Right ventricle myocardium inferior (tissue), 1 donor: ENCODE data around the gene CACFD1. TPM values are rescaled to one million over a fixed set of nuclear protein-coding genes. Genes with fewer than 3 reads are reported as not detected.
A peak's percentile ranks its signal among the peaks of the same experiment; 100 is the strongest.

Source experiments
- ATAC-seq: fragments of 200-7000 bp; cut with Tn5 transposase; one replicate; pipeline ENCODE4 v1.9.1; 2020; ENCODE audit warnings: mild to moderate bottlenecking, moderate library complexity
- DNase-seq: peaks from one replicate; pipeline ENCODE4 v3.0.0; 2021; ENCODE audit errors: missing footprints
- intact Hi-C: fragments of 100-400 bp; cut with DNase I; formaldehyde crosslinking; loops from one replicate; pipeline ENCODE4 v1.11.0; 2022
- long read RNA-seq: library from polyadenylated mRNA; unstranded; transcript quantifications from one replicate; pipeline ENCODE4 v2.0.0, GENCODE V29; 2021
- total RNA-seq: library from RNA; stranded (reverse); fragmentation: NEBNext Ultra II Directional; extraction: Animal tissue kit (Norgen Biotek cat#: 25700); gene quantifications from one replicate; pipeline ENCODE4 v1.2.1, GENCODE V29; 2021
- donor health status: DM: no; HTN: yes; CAD: no; lungs with severe emphysema.

The CACFD1 gene
- 13.9 TPM for total RNA-seq
- long read RNA-seq, transcript CACFD1-202 (5 exons, 2,794 nt), result major isoform, 23 of 41 reads
- long read RNA-seq, partial matches to known transcripts, result 3 of 41 reads
- long read RNA-seq, other reads (novel, unspliced or antisense), result 14 of 41 reads

- intact Hi-C loops, result loop anchor here (2.0 kb wide), 1 partner anchor 19 kb away; the partner anchor contains the start of gene SLC2A6
- DNase-seq, result peak; percentile 98
- peak; percentile 95 for ATAC-seq
These were observed at the start of gene CACFD1 for GRCh38 chr9:133459476-133460404. CACFD1 (plus strand) TSS chr9:133459978; CDS start chr9:133460067, 89 bp downstream.

GRCh38 chr9:133415170-133415569, 44.6 kb upstream of the CACFD1 start:
- intact Hi-C loops, result loop anchor here (5.0 to 10.0 kb wide), 3 partner anchors 38 to 310 kb away; partner anchors contain the start of genes SLC2A6, STKLD1 and SURF4
- DNase-seq, result no peak
- no peak for ATAC-seq

GRCh38 chr9:133417541-133418461, 42.0 kb upstream of the CACFD1 start, which contains the start of gene REXO4:
REXO4 (minus strand) TSS chr9:133418010; CDS start chr9:133417844, 166 bp downstream.
- intact Hi-C loops, result loop anchor here (5.0 to 10.0 kb wide), 3 partner anchors 40 to 307 kb away; partner anchors contain the start of genes SLC2A6, STKLD1 and SURF4
- ATAC-seq (peak; percentile 97), DNase-seq (peak; percentile 92)

- intact Hi-C loops, result loop anchor here (5.0 to 10.0 kb wide), 3 partner anchors 42 to 306 kb away; partner anchors contain the start of genes SLC2A6, STKLD1 and SURF4
- DNase-seq (no peak), ATAC-seq (no peak)
These were observed 40.8 kb upstream of the CACFD1 start for GRCh38 chr9:133419005-133419404.

- ATAC-seq (no peak), DNase-seq (no peak)
- intact Hi-C loops, result no loop called here
These were observed 39.4 kb upstream of the CACFD1 start for GRCh38 chr9:133420392-133420827.

GRCh38 chr9:133421615-133422542, 37.9 kb upstream of the CACFD1 start, which contains the start of gene ADAMTS13:
ADAMTS13 (plus strand) TSS chr9:133422367; CDS start chr9:133422444, 77 bp downstream.
- no peak for DNase-seq
- no peak for ATAC-seq
- intact Hi-C loops, result no loop called here

- ATAC-seq, result no peak
These were observed 36.6 kb upstream of the CACFD1 start for GRCh38 chr9:133423216-133423615.

GRCh38 chr9:133424187-133424586, 35.6 kb upstream of the CACFD1 start:
- DNase-seq (no peak), ATAC-seq (no peak)
- intact Hi-C loops, result no loop called here

More at GRCh38 chr9:133423216-133423615, 36.6 kb upstream of the CACFD1 start:
- no peak for DNase-seq
- intact Hi-C loops, result no loop called here

- intact Hi-C loops, result no loop called here
- no peak for ATAC-seq
- no peak for DNase-seq
These were observed 34.6 kb upstream of the CACFD1 start for GRCh38 chr9:133425049-133425632.

GRCh38 chr9:133426011-133426410, 33.8 kb upstream of the CACFD1 start:
- intact Hi-C loops, result no loop called here
- DNase-seq, result no peak
- no peak for ATAC-seq

- no peak for DNase-seq
- intact Hi-C loops, result no loop called here
- no peak for ATAC-seq
These were observed 32.0 kb upstream of the CACFD1 start for GRCh38 chr9:133427658-133428348.

GRCh38 chr9:133428617-133429101, 31.1 kb upstream of the CACFD1 start:
- DNase-seq, result no peak
- intact Hi-C loops, result no loop called here
- ATAC-seq, result peak; percentile 23

GRCh38 chr9:133429214-133429613, 30.6 kb upstream of the CACFD1 start:
- DNase-seq (no peak), ATAC-seq (no peak)
- intact Hi-C loops, result no loop called here

- intact Hi-C loops, result no loop called here
- ATAC-seq (peak; percentile 53), DNase-seq (no peak)
These were observed 30.1 kb upstream of the CACFD1 start for GRCh38 chr9:133429641-133430161.

GRCh38 chr9:133430244-133430643, 29.5 kb upstream of the CACFD1 start:
- intact Hi-C loops, result no loop called here
- DNase-seq (no peak), ATAC-seq (no peak)

- ATAC-seq (no peak), DNase-seq (no peak)
- intact Hi-C loops, result no loop called here
These were observed 26.4 kb upstream of the CACFD1 start for GRCh38 chr9:133433351-133433843.
